GM21381 (cell line): ENCODE results near the gene WDR3.

Experiments
- ATAC-seq: cut with Tn5 transposase; IDR thresholded peaks from one replicate; pipeline ENCODE4 v1.9.1; 2021; ENCODE audit warnings: mild to moderate bottlenecking, moderate library complexity; ENCODE audit not compliant: unreplicated experiment

The WDR3 gene

DNA sequence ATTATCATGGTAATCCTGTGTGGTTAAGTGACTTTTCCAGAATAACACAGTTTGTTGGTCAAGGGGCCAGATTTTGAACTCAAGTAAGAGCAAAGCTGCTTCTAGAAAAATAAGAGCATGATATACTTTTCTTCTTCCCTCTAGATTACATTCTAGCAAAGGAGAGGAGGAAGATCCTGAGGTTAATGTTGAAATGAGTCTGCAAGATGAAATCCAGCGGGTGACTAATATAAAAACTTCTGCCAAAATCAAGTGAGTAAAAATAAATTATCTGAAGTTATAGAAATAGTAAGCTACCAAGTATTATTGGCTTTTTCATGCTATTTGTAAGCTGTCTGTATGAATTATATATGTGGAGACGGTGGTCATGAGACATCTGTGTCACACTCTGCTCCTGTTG, 12.8 kb downstream of the WDR3 start:
- ATAC-seq: no peak

DNA sequence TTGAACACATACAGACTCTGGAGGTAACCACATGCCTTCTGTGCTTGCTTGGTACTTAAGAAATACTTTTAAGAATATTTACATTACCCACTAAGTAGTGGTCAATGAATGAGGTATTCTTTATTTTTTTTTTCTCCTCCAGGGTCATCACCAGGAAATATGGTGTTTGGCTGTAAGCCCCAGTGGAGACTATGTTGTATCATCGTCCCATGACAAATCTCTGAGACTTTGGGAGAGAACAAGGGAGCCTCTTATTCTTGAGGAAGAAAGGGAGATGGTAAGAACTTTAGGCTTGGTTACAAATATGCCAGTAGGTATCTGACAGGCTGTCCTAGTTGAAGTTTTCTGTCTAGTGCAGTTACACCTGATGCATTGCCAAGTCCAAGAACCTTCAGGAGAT, 22.8 kb downstream of the WDR3 start:
- ATAC-seq: no peak

DNA sequence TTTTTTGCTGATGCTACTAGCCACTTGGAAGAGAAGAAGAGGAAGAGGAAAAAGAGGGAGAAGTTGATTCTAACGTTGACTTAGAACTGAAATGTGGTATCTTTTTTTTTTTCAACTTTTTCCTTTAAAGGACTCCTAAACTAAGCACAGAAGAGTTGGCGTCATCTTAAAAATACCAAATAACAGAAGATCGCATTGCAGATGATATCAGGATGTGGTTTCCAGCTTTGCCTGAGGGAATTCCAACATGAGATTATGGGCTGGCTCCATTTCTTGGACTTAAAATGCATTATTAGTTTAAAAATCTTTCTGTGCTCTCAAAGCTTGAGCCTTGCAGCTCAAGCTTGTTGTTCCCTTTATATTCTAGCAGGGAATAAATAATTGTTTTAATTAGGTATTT, 29.8 kb downstream of the WDR3 start:
- ATAC-seq: no peak

DNA sequence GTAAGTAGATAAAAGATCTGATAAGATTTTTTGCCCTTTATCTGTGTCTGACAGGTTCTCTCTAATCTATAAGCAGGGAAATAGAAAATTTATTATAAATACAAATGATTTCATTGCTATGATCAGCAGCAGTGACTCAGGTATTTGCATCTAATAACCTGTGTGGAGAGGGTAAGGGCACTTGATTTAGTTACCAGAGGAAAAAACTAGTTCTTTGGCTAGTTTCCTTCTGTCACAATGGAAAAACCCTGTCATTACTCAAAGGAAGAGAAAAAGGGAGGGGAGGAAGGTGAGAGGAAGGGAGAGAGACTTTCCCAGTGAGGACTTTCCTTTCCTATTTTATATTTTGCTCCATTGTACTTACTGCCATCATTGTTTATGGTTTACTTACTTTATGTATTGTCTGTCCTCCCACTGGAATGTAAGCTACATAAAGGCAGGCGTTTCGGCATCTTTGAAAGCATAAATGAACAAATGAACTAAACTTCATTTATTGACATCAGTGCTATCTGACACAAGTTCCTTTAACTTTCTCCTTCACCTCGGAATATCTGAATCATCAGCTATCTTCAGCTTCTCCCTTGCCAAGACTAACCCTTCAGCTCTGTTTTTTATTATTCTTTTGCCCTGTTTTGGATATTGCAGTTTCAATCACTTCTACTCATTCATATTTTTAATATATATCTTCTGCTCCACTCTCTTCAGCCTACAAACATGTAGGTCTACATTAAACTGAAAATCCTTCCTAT, 34.9 kb downstream of the WDR3 start:
- ATAC-seq: no peak

DNA sequence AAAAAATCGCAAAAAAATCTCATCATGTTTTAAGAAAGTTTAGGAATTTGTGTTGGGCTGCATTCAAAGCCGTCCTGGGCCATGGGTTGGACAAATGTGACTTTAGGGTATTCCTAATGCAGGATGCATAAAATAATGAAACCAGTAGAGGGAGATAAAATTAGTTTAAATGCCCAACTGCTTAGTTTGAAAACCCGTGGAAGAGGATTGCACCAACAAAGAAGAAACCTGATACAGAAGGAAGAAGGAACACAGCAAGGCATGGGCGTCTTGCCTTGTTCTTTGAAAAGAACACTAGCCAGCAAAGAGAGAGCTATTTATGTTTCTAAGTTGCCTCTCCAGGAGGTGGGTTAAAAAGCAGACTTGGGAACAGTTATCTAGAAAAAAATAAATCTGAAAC, 37.9 kb downstream of the WDR3 start:
- no peak for ATAC-seq

DNA sequence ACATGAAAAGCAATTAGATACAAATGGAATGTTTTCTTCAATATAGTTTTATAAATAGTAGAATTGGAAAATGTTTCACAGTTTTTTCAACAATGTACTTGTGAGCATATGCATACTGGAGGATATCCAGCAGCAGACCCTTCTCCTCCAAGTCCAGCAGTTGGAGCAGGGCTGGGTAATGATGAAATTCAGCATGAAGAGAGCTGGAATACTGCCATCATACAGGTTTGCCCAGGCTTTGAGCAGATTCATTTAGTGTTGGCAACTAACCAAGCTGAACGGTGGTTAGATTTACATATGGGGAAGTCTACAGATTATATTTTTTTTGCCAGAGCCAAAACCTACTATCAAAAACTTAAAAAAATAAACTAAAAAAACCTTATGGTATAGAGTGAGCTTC, 38.3 kb downstream of the WDR3 start:
- ATAC-seq: no peak

DNA sequence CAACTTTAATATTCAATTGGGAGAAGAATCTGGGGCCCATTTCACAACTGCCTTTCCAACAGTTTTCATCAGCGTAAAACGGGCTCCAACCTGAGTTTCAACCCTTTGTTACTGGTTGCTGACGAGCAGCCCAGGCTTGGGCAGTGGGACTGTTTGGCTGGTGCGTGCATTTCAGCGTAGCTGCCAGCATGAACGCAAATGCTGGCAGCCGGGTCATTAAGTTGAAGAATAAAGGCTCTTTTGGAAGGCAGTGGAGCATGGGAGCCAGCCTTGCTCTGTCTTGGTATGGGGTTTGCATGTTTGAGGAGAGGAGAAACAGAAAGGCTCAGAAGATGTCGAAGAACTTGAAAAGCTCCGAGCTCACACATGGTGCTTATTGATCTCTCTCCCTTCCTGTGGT, 40.7 kb downstream of the WDR3 start:
- no peak for ATAC-seq

DNA sequence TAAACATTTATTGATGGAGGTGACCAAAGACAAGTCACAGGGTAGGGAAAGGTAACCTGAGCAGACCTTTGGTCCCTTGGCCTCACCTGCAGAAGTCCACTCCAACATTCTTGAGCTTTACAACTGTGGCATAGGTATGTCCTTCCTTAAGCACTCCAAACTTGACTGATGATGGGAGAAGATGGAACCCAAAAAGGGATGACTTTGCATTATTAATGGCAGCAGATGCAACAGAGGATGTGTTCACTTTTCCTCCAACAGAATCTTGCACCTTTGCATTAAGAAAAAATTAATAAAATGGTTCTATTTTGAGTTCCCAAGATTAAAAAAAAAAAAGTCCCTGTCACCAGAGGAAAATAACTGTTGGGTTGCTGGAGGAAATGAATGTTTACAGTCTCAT, 42.2 kb downstream of the WDR3 start:
- ATAC-seq: no peak

DNA sequence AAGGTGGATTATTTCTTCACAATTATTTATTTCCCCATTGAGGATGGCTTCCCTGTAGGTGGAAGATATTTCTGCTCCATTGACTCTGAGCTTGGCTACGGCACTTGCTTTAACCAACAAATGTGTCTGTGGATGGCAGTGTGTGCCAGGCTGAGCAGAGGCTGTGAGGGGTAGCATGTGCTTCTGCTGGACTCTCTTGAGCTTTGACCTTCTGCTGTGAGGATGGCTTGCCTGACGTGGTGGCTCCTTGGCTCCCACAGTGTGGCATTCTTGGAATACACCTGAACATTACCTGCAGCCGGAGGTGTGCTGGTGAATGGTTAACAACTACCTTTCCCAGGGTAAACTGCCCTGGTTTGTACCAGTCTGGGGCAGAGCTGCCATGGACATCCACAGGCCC, 46.8 kb downstream of the WDR3 start:
- no peak for ATAC-seq

DNA sequence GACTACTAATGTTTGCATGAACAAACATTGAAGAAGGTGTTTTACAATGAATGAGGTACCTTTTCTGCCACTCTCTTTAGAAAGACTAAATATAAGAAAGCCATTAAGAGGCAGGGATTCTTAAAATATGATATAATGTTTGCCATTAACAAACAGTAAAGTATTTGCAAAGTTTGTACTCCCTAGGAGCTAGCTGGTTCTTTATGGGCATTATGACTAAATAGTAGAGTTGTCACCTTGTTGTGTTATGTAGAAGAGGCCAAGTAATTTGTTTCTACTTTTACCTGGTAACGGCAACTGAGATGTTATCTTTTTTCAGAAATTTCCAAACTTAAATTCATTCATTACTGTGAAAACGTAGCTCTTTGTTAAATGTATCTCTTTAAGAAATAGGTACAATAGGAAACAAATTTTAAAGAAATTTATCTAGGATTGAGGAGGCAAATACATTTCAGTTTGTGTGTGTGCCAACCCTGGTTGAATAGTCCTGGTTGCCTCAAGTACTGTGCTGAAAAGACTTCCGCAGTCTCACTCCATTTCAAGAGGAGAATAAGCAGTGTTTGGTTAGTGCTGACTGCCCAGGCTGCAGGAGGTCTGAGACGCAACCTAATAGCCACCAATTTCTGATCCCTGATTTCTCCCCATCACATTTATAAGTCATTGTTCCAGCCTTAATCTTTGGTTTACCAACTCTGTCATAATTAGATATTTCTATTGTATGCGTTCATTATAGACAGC, 52.1 kb downstream of the WDR3 start:
- ATAC-seq: no peak

DNA sequence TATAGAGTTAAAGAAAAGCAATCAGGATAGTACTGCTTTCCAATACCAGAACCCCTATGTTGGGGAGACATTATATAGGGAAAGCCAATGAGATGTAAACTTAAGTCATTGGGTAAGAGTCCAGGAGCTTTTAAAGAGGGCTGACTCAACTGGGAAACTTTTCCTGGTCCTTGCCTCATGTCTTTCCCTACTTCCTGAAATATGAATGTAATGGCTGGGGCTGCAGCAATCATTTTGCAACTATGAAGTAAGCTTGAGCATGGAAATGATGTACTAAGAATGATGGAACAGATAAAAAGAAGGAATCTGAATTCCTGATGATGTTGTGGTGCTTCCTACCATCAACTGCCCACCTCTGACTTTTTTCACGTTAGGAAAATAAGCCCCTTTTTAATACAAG, 55.7 kb downstream of the WDR3 start:
- ATAC-seq: no peak

DNA sequence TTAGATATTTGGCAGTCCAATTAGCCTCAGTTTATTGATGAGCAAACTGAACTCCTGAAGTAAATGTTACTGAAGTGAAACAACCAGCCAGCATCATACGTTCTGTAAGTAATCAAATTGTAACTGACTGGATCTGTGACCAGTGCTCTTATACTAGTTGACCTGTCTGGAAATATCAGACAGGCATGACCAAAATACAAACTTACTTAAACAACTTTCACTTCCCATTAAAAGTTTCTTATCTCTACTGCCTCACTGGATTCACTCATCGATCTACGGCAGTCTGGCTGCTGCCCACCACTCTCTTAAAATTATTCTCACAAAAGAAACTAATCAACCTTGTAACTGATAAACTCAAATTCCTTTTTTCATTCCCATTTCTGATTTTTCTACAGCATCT, 56.4 kb downstream of the WDR3 start:
- ATAC-seq: no peak

DNA sequence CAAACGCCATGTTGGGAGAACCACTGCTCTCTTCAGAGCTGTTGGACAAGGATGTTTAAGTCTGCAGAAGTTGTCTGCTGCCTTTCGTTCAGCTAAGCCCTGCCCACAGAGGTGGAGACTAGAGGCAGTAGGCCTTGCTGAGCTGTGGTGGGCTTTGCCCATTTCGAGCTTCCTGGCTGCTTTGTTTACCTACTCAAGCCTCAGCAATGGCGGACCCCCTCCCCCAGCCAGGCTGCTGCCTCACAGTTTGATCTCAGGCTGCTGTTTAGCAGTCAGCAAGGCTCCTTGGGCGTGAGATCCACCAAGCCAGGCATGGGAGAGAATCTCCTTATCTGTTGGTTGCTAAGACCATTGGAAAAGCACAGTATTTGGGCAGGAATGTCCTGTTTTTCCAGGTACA, 74.8 kb downstream of the WDR3 start:
- ATAC-seq: no peak

DNA sequence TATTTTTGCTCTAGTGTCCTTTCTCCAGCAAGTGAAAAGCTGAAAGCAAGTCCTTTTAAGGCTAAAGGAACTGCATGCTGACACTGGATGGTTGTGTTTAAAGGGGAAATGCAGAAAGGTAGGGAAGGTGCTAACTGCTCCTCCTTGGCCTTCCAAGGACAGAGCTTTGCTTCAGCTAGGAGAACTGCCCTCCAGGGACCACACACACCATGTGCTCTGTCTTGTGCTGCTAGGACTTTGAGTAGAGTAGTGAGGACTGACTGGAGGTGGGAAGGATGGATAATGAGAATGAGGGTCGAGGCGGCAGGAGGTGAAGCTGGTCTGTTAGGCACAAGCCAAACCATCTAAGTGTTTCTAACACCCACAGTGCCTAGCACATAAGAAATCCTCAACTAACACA, 77.9 kb downstream of the WDR3 start:
- ATAC-seq: no peak

DNA sequence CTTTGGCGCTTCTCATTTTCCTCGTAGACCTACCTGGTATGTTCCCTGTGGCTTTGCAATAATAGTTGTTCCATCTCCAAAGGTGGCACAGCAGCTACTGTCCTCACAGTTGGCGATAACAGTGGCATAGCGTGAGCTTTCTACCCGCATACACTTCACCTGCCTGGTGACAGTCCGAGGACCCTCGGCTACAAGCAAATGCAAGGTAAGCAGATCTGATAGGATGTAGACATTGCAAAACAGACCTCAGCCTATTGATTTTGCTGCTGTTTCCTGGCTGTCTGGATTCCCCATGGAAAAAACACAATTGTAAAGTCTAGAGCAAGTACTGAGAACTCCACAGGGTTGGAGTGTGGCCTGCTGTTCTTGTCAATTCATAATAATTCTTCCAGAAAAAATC, 78.5 kb downstream of the WDR3 start:
- no peak for ATAC-seq

DNA sequence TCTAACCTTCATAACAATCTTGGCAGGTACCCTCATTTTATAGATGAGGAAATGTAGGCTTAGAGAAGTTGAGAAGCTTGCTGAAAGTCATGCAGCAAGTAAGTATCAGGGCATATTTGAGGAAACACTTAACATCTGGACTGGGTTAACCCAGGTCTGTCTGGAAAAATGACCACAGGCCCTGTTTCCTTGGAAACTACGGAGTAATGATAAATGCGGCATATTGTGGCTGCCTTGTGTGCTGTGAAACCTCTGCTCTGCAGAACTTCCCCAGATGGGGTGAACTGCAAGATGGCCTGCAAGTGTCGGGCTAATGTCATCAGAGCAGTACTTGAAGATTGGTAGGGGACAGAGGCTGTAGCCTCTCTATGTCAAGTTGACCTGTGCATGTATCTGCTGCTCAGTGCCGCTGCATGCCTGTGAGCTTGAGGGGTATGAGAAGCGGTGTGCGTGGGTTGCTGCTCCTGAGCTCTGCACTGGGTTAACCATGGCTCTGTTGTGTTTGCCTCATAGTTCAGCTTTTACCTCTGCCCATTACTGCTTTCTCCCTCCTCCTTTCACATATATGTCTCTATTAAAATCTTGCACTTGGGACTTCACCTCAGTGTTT, 83.1 kb downstream of the WDR3 start:
- no peak for ATAC-seq

DNA sequence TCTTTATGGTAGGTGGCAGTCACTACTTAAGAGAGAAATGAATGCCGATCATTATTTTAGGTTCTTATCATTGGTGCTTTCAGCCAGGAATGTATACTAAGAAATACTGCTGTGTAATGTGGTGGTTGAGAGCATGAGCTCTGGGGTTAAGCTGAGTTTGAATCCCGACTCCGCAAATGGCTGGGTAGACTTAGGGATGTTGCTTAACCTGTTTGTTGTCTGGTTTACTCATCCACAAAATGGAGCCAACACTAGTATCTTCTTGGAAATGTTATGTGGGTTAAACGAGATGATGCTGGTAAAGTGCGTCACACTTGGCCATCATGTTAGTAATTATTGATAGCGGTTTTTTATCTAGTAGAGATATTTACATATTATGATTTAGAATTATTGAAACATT, 83.8 kb downstream of the WDR3 start:
- no peak for ATAC-seq

DNA sequence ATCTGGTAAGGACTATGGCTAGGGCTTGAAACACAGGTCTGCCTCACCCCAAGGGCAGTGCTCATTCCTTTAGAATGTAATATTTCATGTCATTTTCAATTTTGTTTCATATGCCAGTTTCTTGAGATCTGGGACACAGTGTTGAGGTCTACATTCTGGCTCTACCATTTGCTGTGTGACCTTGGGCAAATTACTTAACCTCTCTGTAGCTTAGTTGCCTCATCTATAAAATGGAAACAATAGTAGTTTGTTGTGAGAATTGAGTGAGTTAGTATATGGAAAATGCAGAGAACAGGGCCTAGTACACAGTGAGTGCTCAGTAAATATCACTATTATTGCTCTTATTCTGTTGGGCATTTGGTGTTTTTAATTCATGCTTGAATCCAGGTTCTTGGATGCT, 84.4 kb downstream of the WDR3 start:
- no peak for ATAC-seq
